Aorta (tissue), 5 donors: ENCODE results near the gene SLC43A3. TPM values are rescaled to one million over a fixed set of nuclear protein-coding genes. Genes with fewer than 3 reads are reported as not detected.

Experiments
- ATAC-seq: fragments of 200-7000 bp; cut with Tn5 transposase; one replicate; pipeline ENCODE4 v1.9.1; 2022; ENCODE audit warnings: moderate library complexity; ENCODE audit not compliant: low FRiP score
- DNase-seq, 2 donors: peaks; one replicate each; pipeline ENCODE4 v3.0.0-alpha.2; 2020
- H3K27ac ChIP-seq, 2 donors: one replicate each; pipeline ENCODE4 v1.5.1; 2013; ENCODE audit warnings: low read length in 2 of 2, mild to moderate bottlenecking in 2 of 2, moderate library complexity in 2 of 2, control low read depth in 1 of 2, inconsistent platforms in 1 of 2, low read depth in 1 of 2
- H3K27me3 ChIP-seq, 2 donors: one replicate each; pipeline ENCODE4 v1.6.1; 2013; ENCODE audit warnings: control low read depth in 1 of 2, low read length in 1 of 2, mild to moderate bottlenecking in 1 of 2, moderate library complexity in 1 of 2; ENCODE audit not compliant: insufficient read depth in 2 of 2, control insufficient read depth in 1 of 2
- H3K36me3 ChIP-seq, 2 donors: one replicate each; pipeline ENCODE4 v1.6.1; 2013; ENCODE audit warnings: control low read depth in 1 of 2, low read length in 1 of 2, mild to moderate bottlenecking in 1 of 2; ENCODE audit not compliant: insufficient read depth in 2 of 2, control insufficient read depth in 1 of 2
- H3K4me1 ChIP-seq, 2 donors: one replicate each; pipeline ENCODE4 v1.6.1; 2013; ENCODE audit warnings: low read length in 2 of 2, control low read depth in 1 of 2, mild to moderate bottlenecking in 1 of 2, moderate library complexity in 1 of 2; ENCODE audit not compliant: insufficient read depth in 2 of 2, control insufficient read depth in 1 of 2
- H3K4me3 ChIP-seq, 2 donors: one replicate each; pipeline ENCODE4 v1.5.1; 2013; ENCODE audit warnings: low read length in 2 of 2, control low read depth in 1 of 2, mild to moderate bottlenecking in 1 of 2
- H3K9me3 ChIP-seq: one replicate; pipeline ENCODE4 v1.6.1; 2013; ENCODE audit warnings: mild to moderate bottlenecking, low read length; ENCODE audit not compliant: control insufficient read depth
- WGBS, 2 donors: extraction: QIAGEN DNeasy Blood & Tissue Kit; methylation state at CpG; one replicate each; pipeline ENCODE4 v1.1.7; 2013; 5-methylcytosine and 5-hydroxymethylcytosine counted together
- intact Hi-C, 2 donors: fragments of 100-400 bp; cut with DNase I; formaldehyde crosslinking; loops; one replicate each; pipeline versions ENCODE4 v1.14.2 to v1.15.0; 2022
- polyA plus RNA-seq, 2 donors: library from polyadenylated mRNA; stranded (reverse); fragments of 200-250 nt; gene quantifications; one replicate each; pipeline ENCODE4 v1.2.3, GENCODE V29; 2013
- total RNA-seq, 2 donors: library from RNA; stranded (reverse); fragmentation: NEBNext Ultra II Directional; extraction: Animal tissue kit (Norgen Biotek cat#: 25700); gene quantifications; one replicate each; pipeline ENCODE4 v1.2.1, GENCODE V29; 2021
- donor health status: healthy with polysubstance abuse.
- donor health status: Bipolar disorder and iron deficiency.
- donor health status: DM: no; HTN: no; CAD: no.
- donor health status: DM: no; HTN: no; CAD: no.
- donor health status: DM: yes; HTN: yes; CAD: no.

Gene SLC43A3
- total and polyA plus RNA-seq, 4 donors = 28.0 to 97.8 (median 45.1) TPM

GRCh38 chr11:57425565-57426438 lies 1.1 kb downstream of the SLC43A3 start:
- Histone ChIP-seq H3K4me1 (peaks cover 0 to 14% of the 10 kb centered on the region in 2 donors), H3K9me3 (no peaks in the 10 kb centered on the region), H3K27me3 (no peaks in the 10 kb centered on the region), H3K27ac (peak overlapping the region; percentile 20 to 96), H3K4me3 (peak overlapping the region in 1 of 2 donors; percentile 13), H3K36me3 (no peaks in the 10 kb centered on the region)
- intact Hi-C loops = loop anchor here in 1 of 2 donors (5.0 kb wide), 1 partner anchor 94 kb away; no protein-coding TSS in a partner anchor
- DNase-seq = peak; percentile 79 to 85
- ATAC-seq = peak; percentile 69
- 24 to 26% methylated on average over 15 of the region's 15 CpGs for WGBS, 2 donors

- peaks cover 0 to 2% of the 10 kb centered on the region in 2 donors for H3K36me3 ChIP-seq
- no peak overlapping the region for H3K4me3 ChIP-seq
- intact Hi-C loops = loop anchor here in 1 of 2 donors (5.0 kb wide), 1 partner anchor 93 kb away; no protein-coding TSS in a partner anchor
- 45 to 48% methylated on average over 15 of the region's 15 CpGs for WGBS, 2 donors
- peak overlapping the region in 1 of 2 donors; percentile 96 for H3K27ac ChIP-seq
- peaks cover 0 to 14% of the 10 kb centered on the region in 2 donors for H3K4me1 ChIP-seq
- no peaks in the 10 kb centered on the region for H3K27me3 ChIP-seq
- ATAC-seq (peak; percentile 73), DNase-seq (peak; percentile 86 to 89)
- H3K9me3 ChIP-seq = no peaks in the 10 kb centered on the region
Measured at GRCh38 chr11:57424792-57425564, 1.9 kb downstream of the SLC43A3 start.

- H3K4me1 ChIP-seq = peaks cover 0 to 14% of the 10 kb centered on the region in 2 donors
- peaks cover 0 to 2% of the 10 kb centered on the region in 2 donors for H3K36me3 ChIP-seq
- no peaks in the 10 kb centered on the region for H3K9me3 ChIP-seq
- no peaks in the 10 kb centered on the region for H3K27me3 ChIP-seq
- 76 to 79% methylated on average over 9 of the region's 9 CpGs for whole genome bisulfite sequencing, 2 donors
- peak overlapping the region in 1 of 2 donors; percentile 59 for H3K27ac ChIP-seq
- no peak for DNase-seq
- intact Hi-C loops = no loop called here
- no peak overlapping the region for H3K4me3 ChIP-seq
- ATAC-seq = no peak
Measured at GRCh38 chr11:57424137-57424791, 2.7 kb downstream of the SLC43A3 start.

- H3K4me1 ChIP-seq = peaks cover 0 to 14% of the 10 kb centered on the region in 2 donors
- H3K9me3 ChIP-seq = no peaks in the 10 kb centered on the region
- H3K4me3 ChIP-seq = no peak overlapping the region
- no peaks in the 10 kb centered on the region for H3K27me3 ChIP-seq
- no peak for ATAC-seq
- no peak overlapping the region for H3K27ac ChIP-seq
- peaks cover 0 to 2% of the 10 kb centered on the region in 2 donors for H3K36me3 ChIP-seq
- DNase-seq = no peak
- WGBS, 2 donors = 82 to 84% methylated on average over 4 of the region's 4 CpGs
- intact Hi-C loops = no loop called here
Measured at GRCh38 chr11:57422669-57423068, 4.3 kb downstream of the SLC43A3 start.

GRCh38 chr11:57421805-57422204 lies 5.1 kb downstream of the SLC43A3 start:
- Histone ChIP-seq H3K27ac (no peak overlapping the region), H3K4me1 (peaks cover 0 to 14% of the 10 kb centered on the region in 2 donors), H3K36me3 (peaks cover 0 to 2% of the 10 kb centered on the region in 2 donors), H3K9me3 (no peaks in the 10 kb centered on the region), H3K4me3 (no peak overlapping the region), H3K27me3 (no peaks in the 10 kb centered on the region)
- intact Hi-C loops = no loop called here
- DNase-seq = no peak
- no peak for ATAC-seq

GRCh38 chr11:57421066-57421465 lies 5.9 kb downstream of the SLC43A3 start:
- Histone ChIP-seq H3K27me3 (no peaks in the 10 kb centered on the region), H3K4me1 (peaks cover 0 to 11% of the 10 kb centered on the region in 2 donors), H3K36me3 (peaks cover 0 to 2% of the 10 kb centered on the region in 2 donors), H3K27ac (no peak overlapping the region), H3K4me3 (no peak overlapping the region), H3K9me3 (no peaks in the 10 kb centered on the region)
- intact Hi-C loops = no loop called here
- WGBS, 2 donors = 89 to 93% methylated on average over 4 of the region's 4 CpGs
- ATAC-seq = no peak
- DNase-seq = no peak

GRCh38 chr11:57419146-57419545 lies 7.8 kb downstream of the SLC43A3 start:
- WGBS, 2 donors = 92 to 93% methylated on average over 3 of the region's 3 CpGs
- DNase-seq = no peak

GRCh38 chr11:57418131-57418530 lies 8.8 kb downstream of the SLC43A3 start:
- DNase-seq (no peak), ATAC-seq (no peak)
- H3K9me3 ChIP-seq = no peaks in the 10 kb centered on the region
- no peaks in the 10 kb centered on the region for H3K27me3 ChIP-seq
- H3K4me3 ChIP-seq = no peak overlapping the region
- no peaks in the 10 kb centered on the region for H3K4me1 ChIP-seq
- peaks cover 2 to 10% of the 10 kb centered on the region in 2 donors for H3K36me3 ChIP-seq
- intact Hi-C loops = no loop called here
- no peak overlapping the region for H3K27ac ChIP-seq

More at GRCh38 chr11:57419146-57419545, 7.8 kb downstream of the SLC43A3 start:
- H3K9me3 ChIP-seq = no peaks in the 10 kb centered on the region
- H3K4me3 ChIP-seq = no peak overlapping the region
- intact Hi-C loops = no loop called here
- H3K36me3 ChIP-seq = peaks cover 2 to 10% of the 10 kb centered on the region in 2 donors
- no peaks in the 10 kb centered on the region for H3K4me1 ChIP-seq
- ATAC-seq = no peak
- no peak overlapping the region for H3K27ac ChIP-seq
- no peaks in the 10 kb centered on the region for H3K27me3 ChIP-seq
